ENCODE results near the gene LFNG. TPM values are rescaled to one million over a fixed set of nuclear protein-coding genes. Genes with fewer than 3 reads are reported as not detected.

LFNG gene, protein sequence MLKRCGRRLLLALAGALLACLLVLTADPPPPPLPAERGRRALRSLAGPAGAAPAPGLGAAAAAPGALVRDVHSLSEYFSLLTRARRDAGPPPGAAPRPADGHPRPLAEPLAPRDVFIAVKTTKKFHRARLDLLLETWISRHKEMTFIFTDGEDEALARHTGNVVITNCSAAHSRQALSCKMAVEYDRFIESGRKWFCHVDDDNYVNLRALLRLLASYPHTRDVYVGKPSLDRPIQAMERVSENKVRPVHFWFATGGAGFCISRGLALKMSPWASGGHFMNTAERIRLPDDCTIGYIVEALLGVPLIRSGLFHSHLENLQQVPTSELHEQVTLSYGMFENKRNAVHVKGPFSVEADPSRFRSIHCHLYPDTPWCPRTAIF
- total RNA-seq: 2.1 and 18.6 TPM in 2 replicates

DNA sequence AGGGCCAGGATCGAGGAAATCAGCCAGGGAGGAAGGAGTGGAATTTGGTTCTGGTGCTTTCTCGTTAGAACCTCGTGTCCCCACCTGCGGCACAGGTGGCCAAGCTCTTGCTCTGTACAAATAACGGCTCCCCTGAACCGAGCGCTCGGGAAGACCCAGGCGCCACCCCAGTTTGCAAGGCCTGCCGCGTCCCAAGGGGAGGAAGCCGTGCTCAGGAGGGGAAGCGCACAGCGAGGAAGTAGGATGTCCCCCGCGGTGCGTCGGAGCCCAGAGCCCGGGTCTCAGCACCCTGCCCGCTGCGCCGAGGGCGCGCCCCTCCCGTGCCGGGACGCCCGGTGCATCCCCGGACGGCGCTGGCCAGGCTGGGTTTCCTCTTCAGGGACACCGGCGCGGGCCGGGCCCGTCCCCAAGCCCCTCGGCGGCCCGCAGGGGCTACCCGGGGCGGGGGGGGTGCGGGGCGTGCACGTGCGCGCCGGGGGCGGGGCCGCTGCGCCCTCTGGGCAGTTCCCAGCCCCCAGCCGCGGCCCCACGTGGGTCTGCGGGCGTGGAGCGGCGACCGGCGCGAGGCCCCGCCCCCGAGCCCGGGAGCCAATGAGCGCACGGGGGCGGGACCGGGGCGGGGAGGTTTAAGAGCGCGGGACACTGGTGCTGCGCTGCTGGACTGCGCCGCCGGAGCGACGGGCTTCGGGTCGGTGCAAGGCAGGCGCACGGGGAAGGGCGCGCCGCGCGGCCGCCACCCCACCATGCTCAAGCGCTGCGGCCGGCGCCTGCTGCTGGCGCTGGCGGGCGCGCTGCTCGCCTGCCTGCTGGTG, at the start of gene LFNG:
Gene LFNG, plus strand, starts transcription at position 656 of the 812 bp plus-strand sequence. Its CDS starts 88 bp downstream, at position 744.

DNA sequence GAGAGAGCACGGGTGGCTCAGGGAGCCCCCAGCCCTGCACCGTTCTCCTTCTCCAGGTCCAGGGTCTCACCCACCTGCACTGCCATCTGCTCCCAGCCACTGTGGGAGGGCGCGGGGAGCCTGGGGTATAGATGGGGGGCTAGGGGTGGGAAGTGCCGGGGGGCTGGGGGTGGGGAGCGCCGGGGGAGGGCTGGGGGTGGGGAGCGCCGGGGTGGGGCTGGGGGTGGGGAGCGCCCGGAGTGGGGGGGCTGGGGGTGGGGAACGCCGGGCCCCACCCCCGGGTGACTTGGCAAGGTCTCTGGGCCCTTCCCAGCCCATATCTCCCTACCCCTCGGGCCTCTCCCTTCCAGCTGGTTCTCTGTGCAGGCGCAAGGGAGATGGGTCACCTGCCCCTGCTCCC, 43.3 kb upstream of the LFNG start, which contains the start of gene GRIFIN:
Gene GRIFIN, minus strand, starts transcription at position 101 of the 400 bp plus-strand sequence. Its CDS starts 15 bp downstream, at position 86.

DNA sequence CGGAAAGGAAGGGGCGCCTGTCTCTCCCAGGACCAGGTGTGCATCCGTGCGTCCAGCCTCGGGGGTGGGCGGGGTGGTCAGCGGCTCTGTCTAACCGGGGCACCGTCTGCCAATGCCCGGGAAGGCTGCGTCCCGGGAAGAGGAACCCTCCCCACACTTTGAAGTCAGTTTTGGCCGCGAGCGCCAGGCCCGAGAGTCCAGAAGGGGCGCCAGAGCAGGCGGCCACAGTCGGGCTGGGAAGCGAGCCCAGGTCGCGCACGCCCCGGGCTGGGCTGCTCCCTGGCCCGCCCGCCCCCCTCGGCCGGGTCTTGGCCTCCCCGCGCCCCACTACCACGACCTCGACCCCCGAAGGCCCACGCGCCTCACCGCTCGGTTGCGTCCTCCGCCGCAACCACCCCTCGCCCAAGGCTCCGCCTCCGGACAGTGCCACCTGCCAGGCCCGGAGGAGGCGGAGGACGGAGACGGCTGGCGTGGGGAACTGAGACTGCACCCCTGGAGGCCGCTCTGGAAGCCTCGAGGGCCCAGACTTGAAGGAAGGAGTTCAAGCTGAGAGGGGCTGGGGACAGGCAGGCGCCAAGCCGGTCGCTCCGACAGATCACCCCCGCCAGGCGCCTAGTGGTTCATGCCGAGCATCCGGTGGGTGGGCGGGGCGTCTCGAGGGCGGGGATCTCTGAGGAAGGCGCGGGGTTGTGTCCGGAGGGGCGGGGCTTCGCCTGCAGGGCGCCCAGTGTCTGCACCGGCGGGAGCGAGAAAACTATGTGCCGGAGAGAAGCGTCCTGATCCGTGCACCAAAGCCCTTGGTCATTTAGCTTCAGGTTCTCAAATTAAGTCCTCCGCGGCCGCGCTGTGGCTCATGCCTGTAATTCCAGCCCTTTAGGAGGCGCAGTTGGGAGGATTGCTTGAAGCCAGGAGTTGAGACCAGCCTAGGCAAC, 35.8 kb downstream of the LFNG start, which contains the start of gene BRAT1:
Gene BRAT1, minus strand, starts transcription at position 404 of the 932 bp plus-strand sequence. CDS start 1,093 bp downstream, outside the sequence.

DNA sequence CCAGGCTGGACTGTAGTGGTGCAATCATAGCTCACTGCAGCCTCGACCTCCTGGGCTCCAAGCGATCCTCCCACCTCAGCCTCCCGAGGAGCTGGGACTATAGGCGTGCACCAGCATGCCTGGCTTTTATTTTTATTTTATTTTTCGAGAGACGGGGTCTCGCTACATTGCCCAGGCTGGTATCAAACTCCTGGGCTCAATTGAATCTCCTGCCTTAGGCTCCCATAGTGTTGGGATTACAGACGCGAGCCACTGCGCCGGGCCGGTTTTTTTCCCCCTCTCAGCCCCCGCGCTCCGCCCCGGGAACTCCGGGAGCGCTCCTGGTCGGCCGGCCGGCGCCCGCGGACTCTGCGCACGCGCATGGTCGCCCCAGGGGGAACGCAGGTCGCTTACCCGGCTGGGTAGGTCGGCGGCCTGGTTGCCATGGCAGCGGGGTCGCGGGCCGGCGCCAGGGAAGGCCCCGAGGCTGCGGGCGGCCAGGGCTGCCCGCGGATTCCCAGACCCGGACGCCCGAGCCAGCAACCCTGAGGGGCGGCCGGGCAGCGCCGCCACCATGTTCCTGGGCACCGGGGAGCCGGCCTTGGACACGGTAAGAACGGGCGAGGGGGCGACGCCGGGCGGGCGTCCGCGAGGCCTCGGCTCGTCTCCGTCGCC, 39.2 kb downstream of the LFNG start, which contains the start of gene IQCE:
Gene IQCE, plus strand, starts transcription at position 351 of the 654 bp plus-strand sequence. Its CDS starts 203 bp downstream, at position 554.

Other genes starting within 250 kb of the LFNG start
- gene SNX8, start 205.3 kb upstream of the LFNG start, total RNA-seq: 7.5 and 8.4 TPM in 2 replicates
- 254 and 325 TPM in 2 replicates for gene EIF3B, start 164.9 kb upstream of the LFNG start, total RNA-seq
- 0.43 and 1.7 TPM in 2 replicates for gene CHST12, start 116.2 kb upstream of the LFNG start, total RNA-seq
- gene GRIFIN, start 43.4 kb upstream of the LFNG start, total RNA-seq: not detected in 2 replicates
- 23.4 and 34.7 TPM in 2 replicates for gene BRAT1, start 35.8 kb downstream of the LFNG start, total RNA-seq
- gene IQCE, start 39.2 kb downstream of the LFNG start, total RNA-seq: 5.8 and 7.2 TPM in 2 replicates
- 16.6 and 32.5 TPM in 2 replicates for gene TTYH3, start 112.2 kb downstream of the LFNG start, total RNA-seq
- under 0.01 and 0.24 TPM in 2 replicates for gene AMZ1, start 168.4 kb downstream of the LFNG start, total RNA-seq

All from tracheal epithelial cell (primary cell).